ENCODE measurements around the gene STYX. TPM values are rescaled to one million over a fixed set of nuclear protein-coding genes. Genes with fewer than 3 reads are reported as not detected.

STYX gene
- total RNA-seq, 1 donor from 2014 or later = 29.8 TPM

DNA sequence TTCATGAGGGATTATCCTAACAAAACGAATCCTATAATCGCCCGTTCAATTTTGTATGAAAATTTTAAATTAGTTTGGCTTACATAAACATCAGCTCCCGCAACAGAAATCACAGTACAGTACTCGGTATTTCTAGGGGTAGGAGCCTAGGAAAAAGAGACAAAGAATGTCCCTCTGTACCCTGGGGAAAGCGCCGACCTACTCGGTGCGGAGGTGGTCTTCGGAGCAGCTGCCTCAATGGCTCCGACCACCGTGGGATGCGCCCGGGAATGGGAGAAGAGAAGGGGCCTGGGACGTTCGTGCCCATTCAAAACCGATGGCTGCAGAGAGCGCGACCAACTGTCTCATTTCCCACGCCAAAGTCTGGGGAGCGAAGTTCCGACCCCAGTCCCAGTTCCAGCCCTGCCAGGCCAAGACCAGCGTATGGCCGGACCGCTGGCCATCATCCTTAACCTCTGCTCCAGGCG lies 60.8 kb downstream of the STYX start:
- DNase-seq = no peak

DNA sequence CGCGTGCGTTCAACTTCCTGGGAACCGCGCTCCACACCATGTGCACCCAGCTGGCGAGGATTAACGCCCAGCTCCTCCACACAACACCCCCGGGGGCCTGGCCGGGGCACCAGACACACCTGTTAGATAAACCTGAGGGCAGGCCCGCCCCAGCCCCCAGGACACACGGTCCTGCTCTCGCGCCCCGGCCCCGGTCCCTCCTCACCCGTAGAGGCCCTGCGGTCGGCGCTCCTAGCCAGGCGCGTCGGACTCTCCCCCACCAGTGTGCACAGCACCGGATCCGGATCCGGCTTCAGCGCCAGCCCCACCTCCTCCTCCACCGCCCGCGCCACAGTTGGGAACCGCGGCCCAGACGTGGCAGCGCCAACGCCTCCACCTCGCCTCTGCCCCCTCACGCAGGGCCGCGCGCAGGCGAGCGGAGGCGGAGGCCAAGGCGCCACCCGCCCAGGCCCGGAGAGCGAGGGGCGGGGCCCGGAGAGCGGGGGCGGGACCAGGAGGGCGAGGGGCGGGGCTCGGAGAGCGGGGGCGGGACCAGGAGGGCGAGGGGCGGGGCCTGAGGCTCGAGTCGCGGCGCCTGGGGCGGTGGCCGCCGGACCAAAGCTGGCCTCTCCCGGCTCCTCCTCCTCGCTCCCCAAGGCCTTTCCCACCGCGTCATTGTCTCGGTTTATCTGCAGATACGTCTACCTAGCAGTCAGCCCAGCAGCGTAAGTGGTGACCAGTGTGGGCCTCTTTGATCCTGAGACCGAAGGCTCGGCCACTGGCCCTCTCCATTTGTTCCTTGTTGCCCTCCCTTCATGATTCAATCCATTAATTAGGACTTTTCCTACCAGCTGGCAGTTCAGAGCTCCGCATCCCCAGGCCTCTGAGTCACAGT lies 61.5 kb downstream of the STYX start, which contains the start of gene GNPNAT1:
Gene GNPNAT1, minus strand, starts transcription at position 385 of the 874 bp plus-strand sequence. CDS start 6,957 bp downstream, outside the sequence.
- DNase-seq = peak; percentile 82

DNA sequence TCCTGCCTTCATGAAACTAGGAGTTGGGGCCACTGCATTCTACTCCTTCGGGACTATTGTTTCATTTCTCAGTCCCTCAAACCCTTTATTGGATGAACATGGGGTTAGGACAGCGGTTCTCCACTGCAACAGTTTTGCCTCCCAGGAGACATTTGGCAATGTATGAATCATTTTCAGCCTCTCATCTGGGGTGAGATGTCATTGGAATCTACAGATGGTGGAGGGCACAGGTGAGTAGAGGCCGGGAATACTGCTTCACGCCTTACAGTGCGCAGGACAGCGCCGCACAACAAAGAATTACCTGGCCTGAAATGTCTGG lies 62.1 kb downstream of the STYX start:
- peak; percentile 73 for DNase-seq

DNA sequence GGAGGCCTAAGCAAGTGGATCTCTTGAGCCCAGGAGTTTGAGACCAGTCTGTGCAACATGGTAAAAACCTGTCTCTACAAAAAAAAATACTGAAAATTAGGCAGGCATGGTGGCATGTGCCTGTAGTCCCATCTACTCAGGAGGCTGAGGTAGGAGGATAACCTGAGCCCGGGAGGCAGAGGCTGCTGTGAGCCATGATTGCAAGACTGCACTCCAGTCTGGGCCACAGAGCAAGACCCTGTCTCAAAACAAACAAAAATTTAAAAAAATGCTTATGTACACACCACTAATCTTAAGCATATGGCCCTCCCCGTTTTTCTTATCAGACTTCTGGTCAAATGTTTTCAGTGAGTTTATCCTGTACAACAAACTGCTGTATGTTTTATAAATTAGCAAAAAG lies 63.1 kb downstream of the STYX start:
- DNase-seq = no peak

DNA sequence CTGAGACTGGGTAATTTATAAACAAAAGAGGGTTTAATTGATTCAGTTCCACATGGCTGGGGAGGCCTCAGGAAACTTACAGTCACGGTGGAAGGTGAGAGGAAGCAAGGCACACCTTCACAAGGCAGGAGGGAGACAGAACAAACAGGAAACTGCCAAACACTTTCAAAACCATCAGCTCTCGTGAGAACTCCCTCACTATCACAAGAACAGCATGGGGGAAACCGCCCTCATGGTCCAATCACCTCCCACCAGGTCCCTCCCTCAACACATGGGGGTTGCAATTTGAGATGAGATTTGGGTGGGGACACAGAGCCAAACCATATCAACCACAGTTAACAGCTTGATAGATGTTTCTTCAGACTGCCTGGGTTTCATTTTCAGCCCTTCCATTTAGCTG lies 67.7 kb downstream of the STYX start:
- no peak for DNase-seq

DNA sequence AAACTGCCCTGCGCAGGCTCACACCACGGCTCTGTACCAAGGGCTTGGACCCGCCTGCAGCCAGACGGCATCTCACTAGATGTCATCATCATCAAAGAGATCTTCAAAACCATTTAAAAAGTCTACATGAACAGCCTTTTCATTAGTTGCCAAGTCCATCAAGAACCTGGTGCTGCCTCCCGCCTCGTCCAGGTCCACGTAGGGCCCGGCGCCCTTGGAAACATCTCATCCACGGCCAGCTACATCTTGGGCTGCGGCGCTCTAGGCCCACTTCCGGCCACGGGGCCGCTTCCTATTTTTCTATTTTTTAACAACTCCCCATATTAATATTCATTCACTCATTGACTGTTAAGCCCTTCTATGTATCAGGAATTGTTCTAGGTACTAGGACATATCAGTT lies 68.9 kb downstream of the STYX start:
- DNase-seq = no peak

DNA sequence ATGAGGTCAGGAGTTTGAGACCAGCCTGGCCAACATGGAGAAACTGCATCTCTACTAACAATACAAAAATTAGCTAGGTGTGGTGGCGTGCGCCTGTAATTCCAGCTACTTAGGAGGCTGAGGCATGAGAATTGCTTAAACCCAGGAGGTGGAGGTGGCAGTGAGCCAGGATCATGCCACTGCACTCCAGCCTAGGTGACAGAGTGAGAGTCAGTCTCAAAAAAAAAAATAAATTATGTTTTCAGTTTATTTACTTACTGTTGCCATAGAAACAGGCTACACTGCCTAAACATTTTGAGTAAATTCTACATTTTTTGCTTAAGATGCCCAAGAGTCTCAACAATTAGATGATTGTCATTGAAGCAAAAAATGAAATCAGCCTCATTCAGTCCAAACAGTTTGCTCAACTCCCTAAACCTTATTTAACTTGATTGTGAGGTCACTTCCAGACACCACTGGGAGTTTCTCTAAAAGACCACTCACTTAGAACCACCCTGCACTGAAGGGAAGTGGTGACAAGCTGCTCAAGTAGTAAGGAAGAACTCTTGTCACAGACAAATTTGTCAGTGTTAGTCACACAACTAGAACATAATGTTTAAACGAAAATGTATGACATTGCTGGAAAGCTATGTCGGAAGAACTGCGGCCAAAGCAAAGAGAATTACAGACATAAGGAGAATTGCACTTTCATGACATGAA lies 71.2 kb downstream of the STYX start:
- no peak for DNase-seq

DNA sequence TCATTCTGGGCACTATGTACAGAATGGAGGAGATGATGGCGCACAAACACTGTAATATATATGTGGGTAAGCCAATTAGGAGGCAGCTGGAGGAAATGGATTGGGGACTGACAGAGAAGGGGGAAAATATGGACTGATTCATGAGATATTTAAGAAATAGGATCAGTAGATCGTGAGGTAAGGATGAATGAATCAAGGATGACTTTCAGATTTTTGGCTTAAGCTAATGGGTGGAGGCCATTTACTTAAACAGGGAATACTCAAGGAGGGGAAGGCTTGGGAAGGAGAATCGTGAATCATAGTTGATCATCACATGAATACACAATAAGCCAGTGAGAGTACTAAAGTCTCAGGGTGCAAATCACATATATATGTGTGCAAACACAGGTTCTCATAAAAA lies 72.6 kb downstream of the STYX start:
- DNase-seq = no peak

DNA sequence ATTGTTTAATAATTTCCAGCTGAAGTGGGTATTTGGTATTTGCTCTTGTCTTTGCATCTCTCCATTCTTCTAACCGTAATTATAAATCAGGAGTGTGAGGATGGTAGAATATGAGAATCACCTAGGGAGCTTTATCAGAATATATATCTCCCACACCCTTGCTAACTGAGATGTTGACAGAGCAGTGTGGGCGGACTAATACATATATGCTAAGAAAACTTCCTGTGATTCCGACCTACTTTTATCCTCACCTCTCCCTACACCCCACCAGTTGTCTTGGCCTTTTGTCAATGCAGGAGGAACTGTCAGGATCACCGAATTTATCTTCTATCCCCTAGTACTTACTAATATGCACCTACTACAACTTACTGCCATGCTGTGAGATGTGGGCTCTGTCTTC lies 76.1 kb downstream of the STYX start:
- DNase-seq = no peak

DNA sequence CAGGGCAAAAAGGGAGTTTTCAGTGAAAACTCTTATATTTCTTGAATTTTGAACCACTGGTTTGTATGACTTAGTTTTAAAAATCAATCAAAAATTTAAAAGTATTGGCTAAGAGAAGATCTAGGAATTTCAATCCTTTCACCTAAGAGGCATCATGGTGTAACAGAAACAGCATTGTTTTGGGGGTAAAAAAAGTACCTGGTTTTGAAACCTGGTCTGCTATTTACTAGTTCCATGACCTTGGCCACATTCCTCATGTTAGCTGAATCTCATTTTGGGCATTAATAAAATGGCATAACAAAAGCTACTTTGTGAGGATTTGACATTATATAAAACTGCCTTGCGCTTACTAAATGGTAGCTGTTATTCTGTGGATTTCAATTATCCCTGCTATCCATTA lies 78.1 kb downstream of the STYX start:
- DNase-seq = no peak

DNA sequence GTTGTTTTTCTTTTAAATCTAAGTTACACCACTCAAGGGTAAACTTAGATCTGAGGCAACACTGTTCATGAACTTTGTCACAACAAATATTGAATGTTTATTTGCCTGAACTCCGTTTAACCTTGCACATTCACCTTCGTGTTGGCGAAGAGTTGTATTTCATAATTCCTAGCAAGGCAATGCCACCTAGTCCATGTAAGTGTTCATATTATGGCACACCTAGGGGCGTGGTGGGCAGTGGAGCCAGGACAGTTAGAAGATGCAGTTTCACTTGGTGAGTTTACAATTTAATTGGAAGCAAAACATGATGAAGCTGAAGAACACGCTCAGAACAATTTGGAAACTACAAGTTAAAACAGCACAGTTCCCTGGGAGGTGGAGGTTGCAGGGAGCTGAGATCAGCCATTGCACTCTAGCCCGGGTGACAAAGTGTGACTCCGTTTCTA lies 91.9 kb downstream of the STYX start:
- no peak for DNase-seq

DNA sequence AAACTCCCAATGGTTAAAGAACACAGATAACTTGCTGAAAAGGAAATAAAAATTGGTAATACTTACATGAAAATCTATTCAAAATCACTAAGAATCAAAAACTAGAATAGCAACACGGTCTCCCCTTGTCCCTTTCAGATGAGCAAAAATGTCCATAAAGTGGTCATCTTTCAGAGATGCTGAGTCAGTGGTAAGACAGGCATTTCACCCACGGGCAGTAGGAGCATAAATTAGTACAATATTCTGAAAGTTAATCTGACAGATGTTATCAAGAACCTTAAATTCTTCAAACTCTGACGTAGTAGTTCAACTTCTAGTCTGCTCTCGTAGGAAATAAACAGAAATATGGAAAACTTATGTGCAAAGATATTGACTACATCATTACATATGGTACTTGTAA lies 94.5 kb downstream of the STYX start:
- DNase-seq = no peak

Small RNA genes within 50 kb of the gene (small RNA-seq; reads per million reads assigned to genes)
- gene AL139317.2 = not detected

Other genes with a start within 250 kb of the STYX start
- 73.8 TPM for gene TXNDC16, start 177.7 kb upstream of the STYX start, total RNA-seq
- gene GPR137C, start 177.3 kb upstream of the STYX start, total RNA-seq = 27.8 TPM
- 42.7 TPM for gene ERO1A, start 34.6 kb upstream of the STYX start, total RNA-seq
- gene PSMC6, start 23.0 kb upstream of the STYX start, total RNA-seq = 131 TPM
- gene GNPNAT1, start 61.4 kb downstream of the STYX start, total RNA-seq = 30.4 TPM
- gene FERMT2, start 220.9 kb downstream of the STYX start, total RNA-seq = 124 TPM